Heart left ventricle (tissue), 13 donors: Measurements from ENCODE around the gene BCAS1.

ENCODE experiments used
- CTCF ChIP-seq, 12 donors: fragments of 200-600 bp; sonication (generic) in 4 of 12; IDR thresholded peaks; one replicate each; pipeline versions ENCODE4 v1.5.0 to v1.8.0; 2018 to 2022; ENCODE audit warnings: antibody characterized with exemption in 12 of 12, mild to moderate bottlenecking in 5 of 12
- POLR2A ChIP-seq, 2 donors: fragments of 450-650 bp; IDR thresholded peaks; one replicate each; pipeline ENCODE4 v1.6.1; 2017; ENCODE audit warnings: antibody characterized with exemption in 2 of 2, mild to moderate bottlenecking in 2 of 2, moderate library complexity in 2 of 2
- donor health status: ischemic (EF 13 %, LVEDD 7.1; RV severe dilation, severe dysfunction).
- donor health status: DM: no; HTN: yes; CAD: no.
- donor health status: DM: no; HTN: no; CAD: no.
- donor health status: ischemic (EF 25% LVEDD 6.9; RV normal size, moderate dysfunction).
- donor health status: ischemic (EF 25% LVEDD 5.7; RV mildly dilated, moderate dysfunction).
- donor health status: ischemic (EF 35%, LVEDD 5.7; RV mildly dilated, moderate dysfunction).
- donor health status: nonischemic (EF 11% LVEDD 7.7; RV severe dilation, severe dysfunction).
- donor health status: DM: yes; HTN: yes; CAD: no.
- donor health status: PGD.
- donor health status: ischemic (EF 29% LVEDD 5.4; RV normal size, mild dysfunction).
- donor health status: nonischemic (EF 23%, LVEDD 6.1; RV moderate dilation, normal function).

DNA sequence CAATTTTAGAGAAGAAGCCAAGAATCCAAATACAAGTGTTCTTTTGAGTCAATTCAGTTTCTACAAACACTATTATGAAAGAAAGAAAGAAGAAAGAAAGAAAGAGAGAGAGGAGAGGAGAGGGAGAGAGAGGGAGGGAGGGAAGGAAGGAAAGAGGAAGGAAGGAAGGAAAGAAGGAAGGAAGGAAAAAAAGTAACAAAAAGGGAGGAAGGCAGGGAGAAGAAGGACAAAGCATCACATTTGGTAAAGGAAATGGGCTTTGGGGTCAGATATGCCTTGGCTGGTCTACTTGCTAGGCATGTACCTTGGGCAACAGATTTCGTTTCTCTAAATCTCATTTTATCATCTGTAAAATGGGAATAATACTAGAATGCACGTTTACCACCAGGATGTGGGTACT, 49.4 kb upstream of the BCAS1 start:
- TF ChIP-seq CTCF (IDR thresholded peaks at IDR 0.05) = no peak
- no peak for TF ChIP-seq POLR2A (IDR thresholded peaks at IDR 0.05)
